Activated B cell treated with CpG ODN at 0.5 μM for 24 hours (primary cell): Measurements from ENCODE around the gene DLG4. TPM values are rescaled to one million over a fixed set of nuclear protein-coding genes. Genes with fewer than 3 reads are reported as not detected.

Source experiments
- ATAC-seq: fragments of 200-7000 bp; cut with Tn5 transposase; one replicate; pipeline ENCODE4 v1.10.0; 2021; ENCODE audit warnings: low read depth, mild to moderate bottlenecking, moderate library complexity
- CTCF ChIA-PET: fragments of 350-600 bp; sonication (Branson Sonifier 250); formaldehyde crosslinking; loops from one replicate; lab custom pipeline; 2021; ENCODE audit warnings: antibody characterized with exemption; lab: Charles Lee
- POLR2A ChIA-PET: fragments of 350-600 bp; sonication (Branson Sonifier 250); formaldehyde crosslinking; loops from one replicate; lab custom pipeline; 2021; ENCODE audit warnings: antibody characterized with exemption; lab: Charles Lee
- DNase-seq: peaks from one replicate; pipeline ENCODE4 v3.0.0; 2022
- H3K27ac Mint-ChIP-seq: one replicate; pipeline ENCODE4 v1.8.0; 2020; ENCODE audit warnings: mixed read lengths
- H3K27me3 Mint-ChIP-seq: one replicate; pipeline ENCODE4 v1.8.0; 2021; ENCODE audit warnings: mixed read lengths
- H3K36me3 Mint-ChIP-seq: one replicate; pipeline ENCODE4 v1.8.0; 2021; ENCODE audit warnings: low read depth, mixed read lengths
- H3K4me1 Mint-ChIP-seq: one replicate; pipeline ENCODE4 v1.8.0; 2021; ENCODE audit warnings: mixed read lengths
- H3K4me3 Mint-ChIP-seq: one replicate; pipeline ENCODE4 v1.8.0; 2020; ENCODE audit warnings: mild to moderate bottlenecking, mixed read lengths
- H3K9me3 Mint-ChIP-seq: one replicate; pipeline ENCODE4 v1.8.0; 2020; ENCODE audit warnings: mixed read lengths
- intact Hi-C: fragments of 100-400 bp; cut with micrococcal nuclease; formaldehyde crosslinking; loops from one replicate; pipeline ENCODE4 v1.15.1; 2024
- total RNA-seq: library from RNA; stranded (reverse); gene quantifications from 2 replicates; pipeline ENCODE4 v1.2.3, GENCODE V29; 2022
- TF ChIP-seq, protein P1 (sequence below): fragments of 200-600 bp; IDR thresholded peaks from one replicate; pipeline ENCODE4 v1.8.0; 2022; ENCODE audit warnings: antibody characterized with exemption, mild to moderate bottlenecking

DLG4 gene
- 3.9 and 5.0 TPM in 2 replicates for total RNA-seq

DNA sequence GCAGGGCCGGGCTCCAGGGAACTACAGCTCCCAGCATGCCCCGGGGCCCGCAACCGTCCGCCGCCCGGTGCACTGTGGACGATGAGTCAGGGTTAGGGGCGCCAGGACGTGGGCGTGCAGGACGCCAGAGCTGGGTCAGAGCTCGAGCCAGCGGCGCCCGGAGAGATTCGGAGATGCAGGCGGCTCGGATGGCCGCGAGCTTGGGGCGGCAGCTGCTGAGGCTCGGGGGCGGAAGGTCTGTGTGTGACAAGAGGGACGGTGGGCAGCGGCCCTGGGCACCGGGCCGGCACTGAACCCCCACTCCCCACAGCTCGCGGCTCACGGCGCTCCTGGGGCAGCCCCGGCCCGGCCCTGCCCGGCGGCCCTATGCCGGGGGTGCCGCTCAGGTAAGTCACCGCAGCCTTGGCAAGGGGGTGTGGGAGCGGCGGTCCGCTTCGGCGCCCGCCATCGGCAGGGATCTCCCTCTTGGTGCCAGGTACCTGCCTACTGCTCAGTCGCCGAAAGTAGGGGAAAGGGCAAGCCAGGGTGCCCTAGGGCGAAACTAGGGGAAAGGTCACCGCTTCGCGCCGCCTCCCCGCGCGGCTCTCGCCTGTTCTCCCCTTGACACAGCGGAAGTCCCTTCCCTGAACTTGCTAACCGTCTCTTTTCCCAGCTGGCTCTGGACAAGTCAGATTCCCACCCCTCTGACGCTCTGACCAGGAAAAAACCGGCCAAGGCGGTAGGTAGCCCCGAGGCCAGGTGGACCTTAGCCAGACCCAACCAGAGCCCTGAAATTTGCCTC, at the start of gene DLG4, which contains the start of gene ACADVL:
Gene DLG4, minus strand, starts transcription at position 25 of the 781 bp plus-strand sequence.
Gene ACADVL, plus strand, starts transcription at position 127 of the 781 bp plus-strand sequence. Its CDS starts 47 bp downstream, at position 174.
- Mint-ChIP-seq H3K27me3 (no peaks in the 10 kb centered on the region), H3K36me3 (peaks cover 42% of the 10 kb centered on the region)

DNA sequence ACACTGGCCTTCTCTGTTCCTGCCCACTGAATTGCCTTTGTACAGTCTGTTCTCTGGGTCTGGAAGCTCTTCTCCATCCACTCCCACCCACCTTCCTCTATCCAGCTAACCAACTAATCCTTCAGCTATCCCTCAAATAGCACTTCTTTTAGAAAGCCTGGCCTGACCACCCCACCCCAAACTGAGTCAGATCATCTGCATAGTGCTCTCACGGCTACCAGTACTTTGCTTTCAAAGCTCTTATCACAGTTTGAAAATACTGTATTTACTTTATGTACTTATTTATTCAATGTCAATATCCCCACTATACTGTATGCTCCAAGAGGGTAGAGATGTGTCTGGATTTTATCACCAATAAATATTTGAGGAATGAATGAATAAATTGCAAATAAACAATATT, 47.1 kb upstream of the DLG4 start:
- H3K36me3 Mint-ChIP-seq: no peaks in the 10 kb centered on the region
- ATAC-seq (no peak), DNase-seq (no peak)
- no peak overlapping the region for H3K27ac Mint-ChIP-seq
- H3K27me3 Mint-ChIP-seq: peaks cover 19% of the 10 kb centered on the region
- TF ChIP-seq, protein P1, sequence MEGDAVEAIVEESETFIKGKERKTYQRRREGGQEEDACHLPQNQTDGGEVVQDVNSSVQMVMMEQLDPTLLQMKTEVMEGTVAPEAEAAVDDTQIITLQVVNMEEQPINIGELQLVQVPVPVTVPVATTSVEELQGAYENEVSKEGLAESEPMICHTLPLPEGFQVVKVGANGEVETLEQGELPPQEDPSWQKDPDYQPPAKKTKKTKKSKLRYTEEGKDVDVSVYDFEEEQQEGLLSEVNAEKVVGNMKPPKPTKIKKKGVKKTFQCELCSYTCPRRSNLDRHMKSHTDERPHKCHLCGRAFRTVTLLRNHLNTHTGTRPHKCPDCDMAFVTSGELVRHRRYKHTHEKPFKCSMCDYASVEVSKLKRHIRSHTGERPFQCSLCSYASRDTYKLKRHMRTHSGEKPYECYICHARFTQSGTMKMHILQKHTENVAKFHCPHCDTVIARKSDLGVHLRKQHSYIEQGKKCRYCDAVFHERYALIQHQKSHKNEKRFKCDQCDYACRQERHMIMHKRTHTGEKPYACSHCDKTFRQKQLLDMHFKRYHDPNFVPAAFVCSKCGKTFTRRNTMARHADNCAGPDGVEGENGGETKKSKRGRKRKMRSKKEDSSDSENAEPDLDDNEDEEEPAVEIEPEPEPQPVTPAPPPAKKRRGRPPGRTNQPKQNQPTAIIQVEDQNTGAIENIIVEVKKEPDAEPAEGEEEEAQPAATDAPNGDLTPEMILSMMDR: no peak
- peaks cover 19% of the 10 kb centered on the region for H3K4me1 Mint-ChIP-seq
- POLR2A ChIA-PET: interaction anchor here (0.6 to 1.5 kb wide), 2 partner anchors 30 to 134 kb away, joined by 3 to 5 read pairs; no protein-coding TSS in a partner anchor
- no peak overlapping the region for H3K4me3 Mint-ChIP-seq
- CTCF ChIA-PET: interaction anchor here (1.1 kb wide), 1 partner anchor 13 kb away, joined by 3 read pairs; no protein-coding TSS in a partner anchor
- H3K9me3 Mint-ChIP-seq: no peaks in the 10 kb centered on the region
- intact Hi-C loops: no loop called here

More for the DNA sequence above, at the start of gene DLG4, which contains the start of gene ACADVL:
- ChIA-PET POLR2A (interaction anchor here (0.5 to 10.5 kb wide), 21 partner anchors 11 to 622 kb away, joined by 3 to 245 read pairs (median 4); partner anchors contain the start of genes CTDNEP1, DVL2, ELP5 and GABARAP), CTCF (interaction anchor here (0.7 to 2.7 kb wide), 11 partner anchors 14 to 341 kb away, joined by 3 to 24 read pairs (median 4); partner anchors contain the start of genes DVL2 and GABARAP)
- DNase-seq (peak; percentile 75), ATAC-seq (peak; percentile 75)
- Mint-ChIP-seq H3K9me3 (no peaks in the 10 kb centered on the region), H3K4me3 (peak within 1 kb of the TSS; percentile 96), H3K4me1 (peaks cover 53% of the 10 kb centered on the region), H3K27ac (peak within 1 kb of the TSS; percentile 91)
- TF ChIP-seq, protein P1: no peak
- intact Hi-C loops: loop anchor here (1.0 to 5.0 kb wide), 3 partner anchors 14 to 132 kb away; partner anchors contain the start of genes DVL2 and KCTD11

DNA sequence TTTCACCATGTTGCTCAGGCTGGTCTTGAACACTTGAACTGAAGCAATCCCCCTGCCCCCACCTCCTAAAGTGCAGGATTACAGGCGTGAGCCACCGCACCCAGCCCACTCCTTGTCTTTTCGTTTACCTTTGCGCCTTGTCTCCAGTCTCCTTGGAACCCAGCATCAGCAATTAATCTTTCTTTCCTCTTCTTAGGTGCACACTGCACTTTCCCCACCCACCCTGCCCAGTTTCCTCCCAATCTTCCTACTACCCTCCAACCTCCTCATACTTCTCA, 44.1 kb upstream of the DLG4 start:
- peak overlapping the region; percentile 77 for H3K4me3 Mint-ChIP-seq
- no peak for ATAC-seq
- CTCF ChIA-PET: interaction anchor here (1.0 kb wide), 1 partner anchor 32 kb away, joined by 3 read pairs; no protein-coding TSS in a partner anchor
- POLR2A ChIA-PET: interaction anchor here (0.5 to 1.1 kb wide), 2 partner anchors 26 to 32 kb away, joined by 5 read pairs; no protein-coding TSS in a partner anchor
- H3K4me1 Mint-ChIP-seq: peaks cover 29% of the 10 kb centered on the region
- intact Hi-C loops: loop anchor here (5.0 kb wide), 1 partner anchor 34 kb away; no protein-coding TSS in a partner anchor
- no peak overlapping the region for H3K27ac Mint-ChIP-seq
- no peaks in the 10 kb centered on the region for H3K9me3 Mint-ChIP-seq
- peaks cover 17% of the 10 kb centered on the region for H3K27me3 Mint-ChIP-seq
- TF ChIP-seq, protein P1: no peak
- peaks cover 7% of the 10 kb centered on the region for H3K36me3 Mint-ChIP-seq
- DNase-seq: no peak

DNA sequence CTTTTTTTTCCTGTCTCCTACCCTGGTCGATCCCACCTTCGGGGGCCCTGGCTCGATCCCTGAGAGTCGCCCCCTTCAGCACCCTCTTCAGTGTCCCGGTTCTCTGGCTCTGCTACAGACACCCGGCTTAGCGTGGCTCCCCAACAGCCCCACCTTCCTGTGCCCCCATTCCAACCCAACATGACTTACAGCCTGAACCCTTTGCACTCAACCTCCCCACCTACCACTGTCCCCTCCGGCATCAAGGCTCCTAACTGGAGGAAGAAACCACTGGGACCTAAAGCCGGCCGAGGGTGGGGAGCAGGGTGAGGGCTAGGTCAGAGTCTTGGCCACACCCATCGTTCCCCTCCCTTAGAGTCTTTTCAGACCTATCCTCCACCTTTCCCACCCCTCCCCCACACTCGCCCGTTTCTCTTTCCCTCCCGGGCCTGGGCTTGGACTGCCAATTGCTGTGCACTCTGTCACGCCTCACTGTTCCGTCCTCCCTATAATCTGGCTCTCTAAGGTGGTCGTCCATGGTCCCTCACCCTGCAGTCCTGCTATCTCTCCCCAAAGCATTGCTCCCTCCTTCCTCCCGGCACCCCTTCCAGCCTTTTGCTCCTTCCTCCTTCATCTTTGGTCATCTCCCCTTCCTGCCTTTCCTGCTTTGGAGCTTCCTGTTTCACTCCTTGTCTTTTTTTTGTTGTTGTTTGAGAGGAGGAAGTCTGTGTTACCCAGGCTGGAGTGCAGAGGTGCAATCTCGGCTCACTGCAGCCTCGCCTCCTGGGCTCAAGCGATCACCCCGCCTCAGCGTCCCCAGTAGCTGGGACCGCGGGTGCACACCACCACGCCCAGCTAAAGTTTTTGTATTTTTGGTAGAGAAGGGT, 43.5 kb upstream of the DLG4 start:
- Mint-ChIP-seq H3K27ac (peak overlapping the region; percentile 30), H3K4me3 (peak overlapping the region; percentile 77), H3K27me3 (peaks cover 15% of the 10 kb centered on the region), H3K9me3 (no peaks in the 10 kb centered on the region), H3K36me3 (peaks cover 13% of the 10 kb centered on the region), H3K4me1 (peaks cover 29% of the 10 kb centered on the region)
- intact Hi-C loops: loop anchor here (5.0 kb wide), 1 partner anchor 34 kb away; no protein-coding TSS in a partner anchor
- ChIA-PET POLR2A (interaction anchor here (0.5 to 1.1 kb wide), 2 partner anchors 26 to 31 kb away, joined by 5 read pairs; no protein-coding TSS in a partner anchor), CTCF (interaction anchor here (1.0 kb wide), 2 partner anchors 33 to 42 kb away, joined by 3 read pairs; no protein-coding TSS in a partner anchor)
- TF ChIP-seq, protein P1: no peak
- ATAC-seq (peak; percentile 19), DNase-seq (no peak)
